Measurements from ENCODE around the gene FOXO1. TPM values are rescaled to one million over a fixed set of nuclear protein-coding genes. Genes with fewer than 3 reads are reported as not detected.

FOXO1 gene
- total and polyA plus RNA-seq, 2 of the 13 experiments (the other 11 are each of a cell fraction or from before 2014, with no cell fraction given) = 8.1 to 13.1 TPM

- DNase-seq (ENCODE audit: low spot score) (peak; percentile 96), ATAC-seq (peak; percentile 83), FAIRE-seq (peak; percentile 94)
- ChIA-PET POLR2A (interaction anchor here (0.8 to 1.7 kb wide), 7 partner anchors 8 to 128 kb away, joined by 3 to 7 read pairs (median 3); no protein-coding TSS in a partner anchor), CTCF (ENCODE audit: low intra/inter-chr PET ratio, low total read pairs) (interaction anchor here (1.5 kb wide), 1 partner anchor 24 kb away, joined by 3 read pairs; no protein-coding TSS in a partner anchor)
- Histone ChIP-seq H2AFZ (ENCODE audit: low read length) (no peak overlapping the region), H3K4me1 (ENCODE audit: insufficient read depth, low read length) (peaks cover 68% of the 10 kb centered on the region), H3K9me3 (ENCODE audit: low read length) (no peaks in the 10 kb centered on the region), H3K27ac (ENCODE audit: extremely low read length, insufficient read depth, low read length) (peak overlapping the region; percentile 76), H3K4me2 (ENCODE audit: low read depth, low read length) (peak overlapping the region; percentile 67), H4K20me1 (ENCODE audit: insufficient read depth, low read length) (no peaks in the 10 kb centered on the region), H3K79me2 (ENCODE audit: insufficient read depth, low read length) (peaks cover 7% of the 10 kb centered on the region), H3K27me3 (ENCODE audit: control insufficient read depth in 1 of 2, insufficient read depth in 2 of 2, low read length in 2 of 2) (no peaks in the 10 kb centered on the region), H3K4me3 (replicated peaks in 1 of 3; ENCODE audit: insufficient read depth in 1 of 3, low read depth in 2 of 3, low read length in 3 of 3) (peak overlapping the region in 2 of 3 experiments; percentile 35 to 47; a peak in 2 of 6 replicates), H3K36me3 (replicated peaks in 1 of 2; ENCODE audit: control insufficient read depth in 1 of 2, insufficient read depth in 2 of 2, low read length in 2 of 2) (no peaks in the 10 kb centered on the region; a peak in 1 of 5 replicates), H3K9ac (ENCODE audit: insufficient read depth, low read depth, low read length) (peak overlapping the region; percentile 54; the same call in 1 of the 2 replicates)
- WGBS (ENCODE audit: low lambda C conversion rate) = 14% methylated on average over 8 of the region's 8 CpGs
- intact Hi-C loops (cut with micrococcal nuclease; ENCODE audit: unreplicated experiment) = loop anchor here (1.0 kb wide), 1 partner anchor 23 kb away; no protein-coding TSS in a partner anchor
- BruUV-seq (replicated peaks) = no TSS peak
- in situ Hi-C loops (cut with HindIII; ENCODE audit: extremely low pct_ligation_motif_present, low pct_unique_long_range_greater_than_20kb) = no loop called here
- TF ChIP-seq ZNF614 (CRISPR knock-in tag; IDR thresholded peaks at IDR 0.05; ENCODE audit: borderline replicate concordance) (peak; percentile 80; the same call in 1 of the 2 replicates), MAX (IDR thresholded peaks at IDR 0.05) (no peak), ONECUT2 (CRISPR knock-in tag; IDR thresholded peaks at IDR 0.05) (no peak), POGZ (CRISPR knock-in tag; IDR thresholded peaks at IDR 0.05) (peak; percentile 32), HIC2 (CRISPR knock-in tag; IDR thresholded peaks at IDR 0.05; ENCODE audit: low read depth) (no peak), ZNF747 (CRISPR knock-in tag; IDR thresholded peaks at IDR 0.05; ENCODE audit: borderline replicate concordance) (no peak), NR1H2 (CRISPR knock-in tag; IDR thresholded peaks at IDR 0.05; ENCODE audit: borderline replicate concordance, low read depth) (no peak), ZNF530 (CRISPR knock-in tag; IDR thresholded peaks at IDR 0.05; ENCODE audit: low read depth) (no peak), ZNF441 (CRISPR knock-in tag; IDR thresholded peaks at IDR 0.05; ENCODE audit: borderline replicate concordance) (no peak), NFAT5 (CRISPR knock-in tag; IDR thresholded peaks at IDR 0.05) (no peak), POLR2AphosphoS2 (IDR thresholded peaks at IDR 0.05; ENCODE audit: low read depth, low read length) (no peak), PHB2 (IDR thresholded peaks at IDR 0.05; ENCODE audit: partially characterized antibody) (no peak), CTCF (CRISPR knock-in tag; IDR thresholded peaks at IDR 0.05) (no peak), CENPBD1 (CRISPR knock-in tag; IDR thresholded peaks at IDR 0.05; ENCODE audit: borderline replicate concordance, low read depth) (no peak)
These were observed 126.0 kb downstream of the FOXO1 start for GRCh38 chr13:40540328-40541044.
